Muscle of leg (tissue), 11 donors: ENCODE data around the gene WDR72. TPM values are rescaled to one million over a fixed set of nuclear protein-coding genes. Genes with fewer than 3 reads are reported as not detected.

Source experiments
- DNase-seq: peaks from one replicate; pipeline ENCODE4 v3.0.0; 2013
- H3K27ac ChIP-seq: one replicate; pipeline ENCODE4 v1.5.1; 2013; ENCODE audit warnings: mild to moderate bottlenecking, low read length, control low read depth
- H3K27me3 ChIP-seq: one replicate; pipeline ENCODE4 v1.6.1; 2013; ENCODE audit warnings: low read length; ENCODE audit not compliant: control insufficient read depth, insufficient read depth
- H3K36me3 ChIP-seq: one replicate; pipeline ENCODE4 v1.6.1; 2013; ENCODE audit warnings: low read length; ENCODE audit not compliant: control insufficient read depth, insufficient read depth
- H3K4me1 ChIP-seq: one replicate; pipeline ENCODE4 v1.6.1; 2013; ENCODE audit warnings: low read length; ENCODE audit not compliant: control insufficient read depth, insufficient read depth
- H3K4me3 ChIP-seq: one replicate; pipeline ENCODE4 v1.5.1; 2013; ENCODE audit warnings: low read length, control low read depth
- H3K9me3 ChIP-seq: replicated peaks from 2 replicates; pipeline ENCODE4 v1.6.1; 2013; ENCODE audit warnings: low read depth, low read length; ENCODE audit not compliant: control insufficient read depth
- WGBS: methylation state at CpG from one replicate; pipeline ENCODE4 v1.1.5; 2013; ENCODE audit warnings: missing lambda C conversion rate; ENCODE audit not compliant: insufficient coverage; 5-methylcytosine and 5-hydroxymethylcytosine counted together
- polyA plus RNA-seq, 8 donors: library from polyadenylated mRNA; unstranded; fragments of 120-200 nt; gene quantifications; one replicate each; pipeline versions ENCODE4 v1.2.1 to v1.2.3, GENCODE V29; 2013; ENCODE audit warnings: inconsistent platforms in 1 of 8, low replicate concordance in 1 of 8; ENCODE audit not compliant: insufficient read length in 8 of 8, insufficient read depth in 1 of 8
- total RNA-seq: library from RNA; stranded (reverse); fragments of 120-200 nt; gene quantifications from one replicate; pipeline ENCODE4 v1.2.4, GENCODE V29; 2013

WDR72 gene
- total and polyA plus RNA-seq, 9 donors = 0.13 to 0.61 (median 0.26) TPM

GRCh38 chr15:53472210-53472609 lies 287.3 kb downstream of the WDR72 start:
- Histone ChIP-seq H3K4me3 (no peak overlapping the region), H3K27ac (no peak overlapping the region), H3K9me3 (peaks cover 2% of the 10 kb centered on the region), H3K36me3 (no peaks in the 10 kb centered on the region), H3K4me1 (no peaks in the 10 kb centered on the region), H3K27me3 (no peaks in the 10 kb centered on the region)
- DNase-seq = no peak
- 53% methylated on average over 2 of the region's 3 CpGs for WGBS

- H3K27ac ChIP-seq = no peak overlapping the region
- H3K4me3 ChIP-seq = no peak overlapping the region
- DNase-seq = no peak
- H3K27me3 ChIP-seq = no peaks in the 10 kb centered on the region
- no peaks in the 10 kb centered on the region for H3K36me3 ChIP-seq
- H3K4me1 ChIP-seq = no peaks in the 10 kb centered on the region
- no CpG with 5 or more reads among the region's 4 CpGs for WGBS
- H3K9me3 ChIP-seq = peaks cover 2% of the 10 kb centered on the region
Observed at GRCh38 chr15:53470743-53471142, 288.7 kb downstream of the WDR72 start.

- Histone ChIP-seq H3K27me3 (no peaks in the 10 kb centered on the region), H3K9me3 (peaks cover 2% of the 10 kb centered on the region)
- WGBS = 100% methylated on average over 1 of the region's 2 CpGs
Observed at GRCh38 chr15:53469422-53469821, 290.0 kb downstream of the WDR72 start.

More at GRCh38 chr15:53469422-53469821, 290.0 kb downstream of the WDR72 start:
- H3K27ac ChIP-seq = no peak overlapping the region
- DNase-seq = no peak
- no peaks in the 10 kb centered on the region for H3K36me3 ChIP-seq
- H3K4me3 ChIP-seq = no peak overlapping the region
- H3K4me1 ChIP-seq = no peaks in the 10 kb centered on the region

Other genes starting within 250 kb of the WDR72 start
- gene UNC13C, start 218.8 kb upstream of the WDR72 start, total RNA-seq = 4.4 TPM
- 1 to 10 TPM; 2.0 to 5.7 (median 3.1) TPM for gene UNC13C, start 218.8 kb upstream of the WDR72 start, polyA plus RNA-seq